ENCODE measurements around the gene GPR150.

GRCh38 chr5:95652849-95653248 lies 33.0 kb downstream of the GPR150 start:
- no peak for TF ChIP-seq POLR2AphosphoS5 (IDR thresholded peaks at IDR 0.05; ENCODE audit: low read depth, low read length)
- no peak for TF ChIP-seq POLR2A (IDR thresholded peaks at IDR 0.05; ENCODE audit: low read depth, low read length)
